SHP77 (cell line): ENCODE results near the gene BCAS3.
A peak's percentile ranks its signal among the peaks of the same experiment; 100 is the strongest.

Source experiments
- DNase-seq, 2 experiments: peaks; one replicate each; lab custom pipeline; 2025; lab: John Stamatoyannopoulos, UW

The BCAS3 gene

DNA sequence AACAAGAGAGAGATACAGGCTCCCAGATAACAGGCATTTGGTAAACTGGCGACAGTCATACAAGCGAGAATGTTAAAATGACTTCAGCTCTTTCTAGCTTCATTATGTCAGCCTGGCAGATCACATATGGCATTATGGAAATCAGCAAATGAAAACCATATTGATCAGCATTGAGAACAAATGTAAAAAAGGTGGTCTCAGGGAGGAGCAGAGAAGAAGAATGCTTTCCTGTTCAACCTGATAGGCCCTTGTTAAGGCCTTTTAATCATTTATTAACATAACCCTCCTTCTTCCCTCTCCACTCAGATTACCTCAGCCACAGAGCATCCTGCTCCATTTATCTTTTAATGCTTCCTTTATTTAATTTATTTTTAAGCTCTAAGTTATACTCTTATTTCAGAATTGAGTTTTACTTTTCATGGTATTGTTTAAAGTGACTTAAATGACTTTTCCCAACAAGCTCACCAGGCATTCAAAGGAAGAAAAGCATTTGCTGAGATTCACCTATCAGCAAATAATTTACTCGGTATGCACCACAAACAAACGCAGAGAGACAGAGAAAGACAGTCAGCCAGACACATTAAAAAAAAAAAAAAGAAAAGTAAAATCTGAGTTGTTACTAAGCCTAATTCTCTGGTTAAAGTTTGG, 478.1 kb downstream of the BCAS3 start:
- DNase-seq, result no peak

DNA sequence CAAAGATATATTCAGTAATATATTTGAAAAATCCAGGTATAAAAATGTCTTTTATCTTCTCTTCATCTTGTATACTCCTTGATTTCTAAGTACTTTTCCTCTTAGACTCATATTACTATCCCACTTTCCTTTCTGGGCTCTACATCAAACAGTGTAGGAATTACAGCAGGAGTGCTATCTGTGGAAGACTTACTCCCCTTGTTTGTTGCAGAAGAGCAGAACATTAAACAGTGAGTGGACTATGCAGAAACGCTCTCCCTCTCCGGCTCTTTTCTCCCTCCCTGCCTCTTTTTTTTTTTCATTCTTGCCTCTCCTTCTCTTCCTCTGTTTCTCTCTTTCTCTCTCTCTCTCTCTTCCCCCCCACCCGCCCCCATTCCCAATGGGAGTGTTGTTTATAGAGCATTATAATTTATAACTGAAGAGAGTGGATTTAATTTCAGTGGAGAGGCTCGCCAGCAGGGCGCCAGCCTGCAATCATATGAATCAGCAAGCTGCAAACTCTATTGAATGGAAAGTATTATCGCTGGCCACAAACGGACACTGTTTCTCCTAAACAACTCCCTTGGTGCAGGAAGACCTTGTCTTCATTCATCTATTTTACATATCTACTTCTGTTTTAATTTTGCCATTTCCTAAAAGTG, 479.7 kb downstream of the BCAS3 start:
- DNase-seq, result peak; percentile 10 to 24

DNA sequence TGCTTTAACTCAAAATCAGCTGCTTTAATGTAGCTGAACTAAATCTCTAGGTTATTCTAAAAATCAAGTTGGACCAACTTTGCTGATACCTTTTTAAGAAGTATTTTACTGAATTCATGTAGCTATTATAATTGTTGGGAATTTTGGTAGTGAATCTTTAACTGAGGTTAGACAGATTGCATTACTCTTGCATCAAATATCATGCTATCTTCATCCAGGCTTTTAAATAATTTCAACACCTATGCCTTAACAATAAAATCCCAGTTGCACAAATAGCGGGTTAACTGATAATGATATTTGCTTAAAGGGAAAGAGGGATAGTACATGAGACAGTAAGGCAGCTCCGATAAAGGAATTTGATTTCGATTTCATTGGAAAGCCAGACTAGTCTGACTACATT, 480.7 kb downstream of the BCAS3 start:
- DNase-seq, result no peak

DNA sequence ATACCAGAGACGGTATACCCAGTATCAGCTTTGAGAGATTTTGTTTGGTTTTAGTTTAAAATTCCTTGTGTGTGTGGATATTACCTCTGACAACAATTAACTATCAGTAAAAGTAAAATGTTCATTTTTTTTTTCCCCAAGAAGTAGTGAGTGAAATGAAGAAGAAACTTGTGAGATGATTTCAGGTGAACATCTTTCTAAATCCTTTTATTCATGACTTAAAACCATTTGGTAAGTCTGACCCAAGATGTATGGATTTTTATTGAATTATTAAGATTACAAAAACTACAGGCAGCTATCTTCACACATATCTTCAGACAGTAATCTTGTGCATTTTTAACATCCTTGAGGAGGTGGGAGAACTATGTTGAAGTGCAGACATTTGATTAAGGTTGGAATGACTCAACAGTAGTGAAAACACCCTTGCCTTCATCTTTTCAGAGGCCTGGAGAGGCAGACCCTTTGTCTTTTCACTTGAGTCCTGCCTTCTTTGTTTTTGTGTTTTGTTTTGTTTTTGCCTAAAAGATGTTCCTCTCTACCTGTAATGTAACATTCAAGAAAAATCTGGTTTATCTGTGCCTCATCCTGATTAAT, 481.7 kb downstream of the BCAS3 start:
- no peak for DNase-seq

DNA sequence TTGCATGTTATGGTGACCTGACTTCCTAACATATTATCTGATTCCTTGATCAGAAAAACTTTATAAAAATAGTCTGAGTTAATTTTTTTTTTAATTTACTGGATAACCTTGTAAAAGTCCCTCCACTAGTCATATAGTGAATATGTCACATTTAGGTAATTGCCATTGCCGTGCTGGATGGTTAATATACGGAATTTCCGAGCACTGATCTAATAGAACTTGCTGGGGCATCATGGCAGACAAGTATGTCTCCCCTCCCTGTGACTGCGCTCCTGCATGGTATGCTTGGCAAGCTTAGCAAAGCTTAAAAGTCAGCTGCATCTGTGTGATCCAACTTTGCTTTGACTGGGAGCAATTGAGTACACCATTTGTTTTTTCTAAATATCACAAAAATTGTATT, 482.6 kb downstream of the BCAS3 start:
- no peak for DNase-seq

DNA sequence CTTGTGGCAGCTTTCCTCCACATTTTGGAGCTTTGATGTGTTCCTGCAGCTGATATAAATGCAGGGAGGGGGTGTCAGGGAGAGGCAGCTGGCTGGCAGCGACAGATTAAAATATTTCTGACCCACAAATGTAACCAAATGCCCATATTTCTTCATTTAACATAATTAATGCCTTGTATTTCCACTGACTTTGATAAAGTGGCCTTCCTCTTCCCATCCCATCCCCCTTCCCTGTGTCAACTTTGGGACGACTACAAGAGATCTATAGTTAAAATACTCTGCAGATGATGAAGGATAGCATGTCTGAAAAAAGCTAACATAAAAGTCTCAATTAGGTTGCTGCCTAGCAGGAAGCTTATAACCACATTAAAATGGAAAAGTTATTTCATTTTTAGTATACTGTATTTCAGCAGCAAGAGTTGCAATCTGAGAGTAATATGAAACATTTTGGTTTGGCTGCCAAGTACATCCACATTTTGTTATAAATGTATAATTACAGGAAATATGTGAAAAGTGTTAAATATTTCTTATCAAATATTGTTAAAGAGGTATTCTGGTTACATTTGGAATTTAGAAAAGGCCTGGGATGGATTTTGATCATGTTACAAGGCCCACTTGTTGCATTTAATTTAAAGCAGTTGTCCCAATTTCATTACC, 483.3 kb downstream of the BCAS3 start:
- DNase-seq, result no peak

DNA sequence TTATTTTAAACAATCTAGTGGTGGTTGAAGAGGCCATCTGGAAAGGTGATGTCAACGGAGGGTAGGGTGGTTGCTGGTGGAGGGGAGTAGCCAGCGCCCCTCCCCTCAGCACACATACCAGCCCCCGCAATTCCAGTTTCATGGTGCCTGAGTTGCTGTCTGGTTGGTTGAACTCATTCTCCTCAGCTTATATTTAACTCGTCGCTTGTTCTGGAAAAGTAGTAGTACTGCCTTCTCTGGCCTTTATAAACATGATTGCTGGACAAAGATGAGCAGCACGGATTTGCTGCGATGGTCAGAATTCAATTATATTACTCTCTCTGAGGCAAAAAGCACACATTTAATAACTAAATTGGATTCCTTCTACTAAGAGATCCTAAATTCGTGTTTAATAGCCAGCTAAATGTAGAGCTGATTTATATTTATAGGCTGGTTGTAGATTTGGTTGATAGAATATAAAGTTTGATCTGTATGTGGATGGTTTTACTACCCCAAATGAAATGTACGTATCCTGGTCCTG, 484.0 kb downstream of the BCAS3 start:
- no peak for DNase-seq

DNA sequence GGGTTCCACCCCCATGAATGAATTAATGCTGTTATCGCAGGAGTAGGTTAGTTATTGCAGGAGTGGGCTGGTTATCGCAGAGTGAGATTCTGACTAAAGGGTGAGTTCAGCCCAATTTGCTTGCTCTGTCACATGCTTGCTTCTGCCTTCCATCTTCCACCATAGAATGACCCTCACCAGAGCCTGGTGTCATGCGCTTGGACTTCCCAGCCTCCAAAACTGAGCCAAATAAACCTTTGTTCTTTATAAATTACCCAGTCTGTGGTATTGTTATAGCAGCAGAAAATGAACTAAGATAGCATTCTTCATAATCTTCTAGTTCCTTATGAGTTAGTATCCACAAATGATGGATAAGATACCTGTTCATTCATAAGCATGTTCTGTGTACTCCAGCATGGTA, 486.9 kb downstream of the BCAS3 start:
- DNase-seq, result no peak

DNA sequence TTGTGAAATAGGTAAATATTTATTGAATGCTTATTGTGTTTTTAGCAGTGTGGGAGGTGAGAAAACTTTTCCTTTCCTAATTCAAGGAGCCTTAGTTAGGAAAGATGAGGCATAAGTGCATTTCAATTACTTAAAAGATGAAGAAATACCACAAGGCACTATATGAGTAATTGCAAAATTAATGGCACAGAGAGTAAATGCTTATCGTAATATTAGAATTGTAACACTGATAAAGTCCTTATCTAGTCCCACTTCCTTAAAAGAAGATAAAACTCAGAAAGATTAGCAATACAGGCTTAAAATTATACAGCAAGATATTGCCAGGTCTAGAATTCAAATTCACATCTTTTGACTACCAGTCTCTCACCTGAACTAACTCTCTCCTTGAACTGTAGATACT, 489.4 kb downstream of the BCAS3 start:
- DNase-seq, result no peak

DNA sequence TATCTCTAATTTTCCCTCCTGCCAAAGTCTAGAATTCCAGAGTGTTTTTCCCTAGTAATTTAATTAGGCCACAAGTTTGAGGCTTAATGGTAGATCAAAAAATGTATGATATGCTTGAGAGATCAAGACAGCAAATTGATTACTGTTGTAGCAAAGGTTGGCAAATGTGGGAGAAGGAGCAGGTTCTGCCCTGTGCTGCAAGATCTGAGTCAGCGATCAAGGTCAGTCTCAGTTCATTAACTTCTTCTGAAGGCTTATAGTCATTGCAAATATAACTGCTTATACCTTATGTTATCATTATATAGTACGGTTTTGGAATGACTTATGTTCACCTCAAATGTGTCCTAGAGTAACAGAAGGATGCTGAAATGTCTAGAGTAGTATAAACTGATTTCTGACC, 490.9 kb downstream of the BCAS3 start:
- DNase-seq, result no peak

DNA sequence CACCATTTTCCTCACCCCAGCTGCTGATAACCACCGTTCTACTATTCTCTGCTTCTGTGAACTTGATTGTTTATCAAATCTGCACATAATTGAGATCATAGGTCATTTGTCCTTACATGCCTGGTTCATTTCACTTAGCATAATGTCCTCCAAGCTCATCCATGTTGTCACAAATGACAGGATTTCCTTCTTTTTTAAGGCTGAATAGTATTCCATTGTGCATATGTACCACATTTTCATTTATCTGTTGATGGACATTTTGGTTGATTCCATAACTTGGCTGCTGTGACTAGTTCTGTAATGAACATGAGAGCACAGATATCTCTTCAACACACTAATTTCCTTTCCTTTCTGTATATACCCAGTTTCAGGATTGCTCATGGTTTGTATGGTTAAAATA, 496.7 kb downstream of the BCAS3 start:
- DNase-seq, result no peak

DNA sequence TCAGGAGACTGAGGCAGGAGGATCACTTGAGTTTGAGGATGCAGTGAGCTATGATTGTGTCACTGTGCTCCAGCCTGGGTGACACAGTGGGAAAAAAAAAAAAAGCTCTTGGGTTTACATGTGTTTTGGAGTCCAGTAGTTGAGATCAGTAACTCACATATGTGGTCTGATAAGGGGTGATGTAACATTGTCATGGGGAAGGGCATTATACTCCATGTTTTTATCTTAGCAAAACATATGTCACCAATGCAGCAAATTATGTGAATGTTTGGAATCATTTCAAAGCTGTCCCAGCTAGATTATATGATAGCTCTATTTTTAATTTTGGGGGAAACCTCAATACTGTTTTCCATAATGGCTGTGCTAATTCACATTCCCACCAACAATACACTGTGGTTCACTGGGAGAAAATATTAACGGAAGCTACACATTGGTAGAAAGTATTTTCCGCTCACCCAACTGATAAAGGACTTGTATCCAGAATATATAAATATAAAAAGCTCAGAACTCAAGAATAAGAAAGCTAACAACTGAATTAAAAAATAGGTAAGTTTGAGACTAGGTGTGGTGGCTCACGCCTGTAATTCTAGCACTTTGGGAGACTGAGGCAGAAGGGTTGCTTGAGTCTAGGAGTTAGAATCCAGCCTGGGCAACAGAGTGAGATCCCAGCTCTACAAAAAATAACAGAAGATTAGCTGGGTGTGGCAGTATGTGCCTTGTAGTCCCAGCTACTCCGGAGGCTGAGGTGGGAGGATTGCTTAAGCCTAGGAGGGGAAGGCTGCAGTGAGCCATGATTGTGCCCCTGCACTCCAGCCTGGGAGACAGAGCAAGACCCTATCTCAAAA, 497.9 kb downstream of the BCAS3 start:
- DNase-seq, result no peak

DNA sequence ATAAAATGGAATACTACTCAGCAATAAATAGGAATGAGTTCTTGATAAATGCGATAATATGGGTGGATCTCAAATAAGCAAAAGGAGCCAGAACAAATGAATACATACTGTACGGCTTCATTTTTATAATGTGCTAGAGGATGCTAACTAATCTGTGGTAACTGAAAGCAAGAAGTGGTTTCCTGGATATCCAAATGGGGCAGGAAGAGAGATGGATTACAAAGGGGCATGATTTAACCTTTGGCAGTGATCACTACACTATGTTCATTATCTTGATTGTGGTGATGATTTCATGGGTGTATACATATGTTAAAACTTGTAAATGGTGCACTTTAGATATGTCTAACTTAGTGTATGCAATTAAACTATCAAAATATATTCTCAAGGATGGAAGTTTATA, 499.7 kb downstream of the BCAS3 start:
- DNase-seq, result no peak

DNA sequence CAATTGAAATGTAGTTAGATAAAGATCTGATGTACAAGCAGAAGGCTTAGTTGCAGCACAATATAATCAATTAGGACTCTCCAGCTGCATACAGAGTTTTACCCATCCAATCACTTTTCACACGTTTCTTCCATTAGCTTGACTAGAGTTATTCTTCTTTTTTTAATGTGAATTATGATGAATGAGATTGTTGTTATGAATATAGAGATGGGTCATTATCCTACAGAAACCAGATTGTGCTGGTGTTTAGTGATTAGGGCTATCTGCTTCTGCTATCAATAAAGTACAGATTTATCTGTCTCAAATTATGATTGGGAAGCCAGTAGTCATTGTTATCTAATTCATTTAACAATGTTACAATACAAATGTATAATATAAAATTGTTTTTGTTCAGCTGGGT, 500.6 kb downstream of the BCAS3 start:
- no peak for DNase-seq

DNA sequence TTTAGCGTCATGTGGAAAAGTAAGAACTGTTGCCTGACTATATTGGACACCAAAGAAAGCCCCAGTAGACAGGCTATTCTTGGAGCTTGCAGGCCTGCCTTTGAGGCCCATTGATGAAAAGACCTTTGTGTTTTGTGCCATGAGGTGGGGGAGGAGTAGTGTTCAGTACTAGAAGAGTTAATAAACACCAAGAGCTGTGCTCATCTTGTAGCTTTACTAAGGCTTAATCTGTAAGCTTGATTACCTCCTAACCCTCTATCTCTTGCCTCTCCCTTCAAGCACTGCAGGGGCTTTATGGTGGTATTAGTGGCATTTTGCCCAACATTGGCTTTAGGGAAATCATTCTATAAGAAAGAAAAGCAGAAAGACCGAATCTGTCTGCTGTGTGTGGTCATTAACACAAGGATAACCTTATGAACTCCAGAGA, 501.7 kb downstream of the BCAS3 start:
- no peak for DNase-seq

DNA sequence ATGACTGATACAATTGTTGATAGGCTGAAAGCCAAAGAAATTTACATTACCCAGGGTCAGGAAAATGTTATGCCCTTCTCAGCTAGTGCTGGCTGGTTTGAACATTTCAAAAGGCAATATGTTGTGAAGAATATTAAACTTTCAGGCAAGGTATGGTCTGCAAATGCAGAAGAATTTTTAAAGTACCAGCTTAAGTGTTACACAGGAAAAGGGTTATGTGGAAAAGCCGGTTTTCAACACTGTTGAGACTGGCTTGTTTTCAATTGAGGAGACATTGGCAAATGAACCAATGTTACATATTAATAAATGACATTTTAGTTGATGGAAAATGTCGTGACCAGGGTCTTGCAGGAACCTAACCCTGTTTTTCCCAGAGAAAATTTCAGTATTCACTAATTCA, 506.1 kb downstream of the BCAS3 start:
- DNase-seq, result no peak

DNA sequence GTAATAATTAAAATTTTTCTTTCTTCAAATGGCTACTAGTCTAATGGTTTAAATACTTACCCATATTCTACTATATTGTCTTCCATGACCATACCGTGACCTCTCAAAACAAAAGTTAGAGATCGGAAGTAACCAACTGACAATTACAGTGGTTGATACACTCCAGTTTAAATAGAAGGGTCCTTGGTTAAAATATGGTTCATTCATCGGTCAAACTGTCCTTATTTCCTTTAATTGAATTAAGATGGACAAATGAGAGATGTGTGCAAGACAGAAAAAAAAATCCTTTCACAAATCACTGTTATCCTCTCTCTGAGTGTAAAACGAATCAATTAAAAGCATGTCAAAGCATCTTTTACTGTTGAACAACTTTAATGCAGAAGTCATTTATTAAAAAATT, 507.7 kb downstream of the BCAS3 start:
- no peak for DNase-seq

DNA sequence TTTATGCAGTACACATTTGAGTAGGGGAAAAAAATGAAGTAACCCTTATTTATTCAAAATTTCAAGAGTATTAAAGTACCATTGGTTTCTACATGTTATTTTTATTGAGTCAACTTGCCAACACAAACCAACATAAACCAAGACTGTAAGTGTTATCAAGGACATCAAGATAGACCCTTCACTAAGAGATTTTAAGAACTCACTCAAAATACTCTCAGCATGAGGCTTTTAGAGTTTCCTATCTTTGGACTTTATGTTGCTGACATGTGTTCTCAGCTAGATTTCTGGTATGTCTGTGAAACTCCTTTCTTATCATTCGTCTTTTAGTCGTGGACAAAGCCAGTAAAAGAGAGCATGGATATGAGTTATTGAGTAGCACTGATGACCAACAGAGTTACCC, 509.4 kb downstream of the BCAS3 start:
- no peak for DNase-seq

DNA sequence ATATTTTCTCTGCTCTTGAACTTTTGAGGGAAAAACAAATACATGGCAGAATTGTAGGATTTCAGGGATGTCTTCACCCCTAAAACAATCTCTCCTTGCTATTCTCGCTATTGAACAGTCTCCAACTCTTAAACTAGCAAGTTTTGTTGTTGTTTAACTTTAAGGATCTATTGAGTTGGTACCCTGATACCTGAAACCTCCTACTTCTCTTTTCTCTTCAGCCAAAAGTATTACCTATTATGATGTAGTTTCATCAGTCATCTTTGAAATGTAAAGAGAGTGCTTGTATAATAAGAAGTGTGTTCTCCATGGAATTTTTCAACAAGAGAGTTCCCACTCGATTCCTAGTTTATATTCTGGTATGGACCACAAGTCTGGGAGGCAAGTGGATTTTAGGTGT, 510.4 kb downstream of the BCAS3 start:
- DNase-seq, result no peak

DNA sequence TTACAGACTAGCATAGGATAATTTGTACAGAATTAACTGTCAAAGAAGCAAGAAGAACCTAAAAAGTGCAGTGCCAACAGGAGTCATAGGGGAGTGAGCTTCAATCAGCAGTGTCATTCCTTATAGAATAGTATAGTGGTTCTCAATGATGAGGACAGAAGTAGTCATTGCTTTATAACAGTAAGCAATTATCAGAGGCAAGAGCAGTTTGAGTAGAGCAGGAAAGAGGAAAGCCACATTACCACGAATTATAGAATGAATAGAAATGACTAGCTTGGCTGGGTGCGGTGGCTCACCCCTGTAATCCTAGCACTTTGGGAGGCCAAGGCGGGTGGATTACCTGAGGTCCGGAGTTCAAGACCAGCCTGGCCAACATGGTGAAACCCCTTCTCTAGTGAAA, 512.3 kb downstream of the BCAS3 start:
- no peak for DNase-seq

DNA sequence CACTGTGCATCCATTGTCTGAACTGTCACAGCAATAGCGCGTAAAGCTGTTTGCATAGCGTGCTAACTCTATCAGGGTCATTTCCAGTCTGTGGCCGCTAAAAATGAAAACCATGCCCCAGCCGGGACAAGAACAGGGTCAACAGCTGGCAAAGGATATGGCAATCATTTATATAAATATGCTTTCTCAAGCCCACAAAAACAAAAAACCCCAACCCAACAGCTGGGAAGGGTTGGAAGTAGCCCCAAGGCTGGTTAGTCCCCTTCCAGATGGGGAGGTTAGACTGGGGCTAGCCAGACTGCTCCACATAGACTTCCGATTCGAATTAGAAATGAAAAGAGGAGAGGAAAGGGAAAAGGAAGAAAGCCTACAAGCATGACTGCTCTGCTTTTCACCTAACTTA, 518.7 kb downstream of the BCAS3 start:
- DNase-seq, result no peak

DNA sequence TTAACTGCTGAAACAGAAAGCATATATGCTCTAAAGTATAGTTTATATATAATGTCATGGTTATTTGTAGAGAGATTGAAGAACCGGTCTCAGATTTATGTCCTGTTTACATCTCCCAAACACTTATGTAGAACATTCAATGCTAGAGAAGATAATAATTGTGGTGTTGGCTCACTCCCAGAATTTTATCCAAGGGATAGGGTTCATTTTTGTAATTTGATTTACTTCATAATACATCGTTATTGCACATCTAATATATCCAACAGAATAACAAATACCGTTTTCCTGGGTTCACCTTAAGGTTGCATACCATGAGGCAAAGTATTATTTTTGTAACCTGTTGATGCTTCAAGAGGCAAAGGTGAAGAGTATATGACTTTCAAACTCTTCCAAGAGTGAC, 519.1 kb downstream of the BCAS3 start:
- no peak for DNase-seq
